Measurements from ENCODE around the gene MAPKAP1. TPM values are rescaled to one million over a fixed set of nuclear protein-coding genes. Genes with fewer than 3 reads are reported as not detected.

MAPKAP1 gene
- total and polyA plus RNA-seq, 9 of the 15 experiments (the other 6 are each of a cell fraction or from before 2014, with no cell fraction given), result 2.6 to 82.1 (median 61.1) TPM

DNA sequence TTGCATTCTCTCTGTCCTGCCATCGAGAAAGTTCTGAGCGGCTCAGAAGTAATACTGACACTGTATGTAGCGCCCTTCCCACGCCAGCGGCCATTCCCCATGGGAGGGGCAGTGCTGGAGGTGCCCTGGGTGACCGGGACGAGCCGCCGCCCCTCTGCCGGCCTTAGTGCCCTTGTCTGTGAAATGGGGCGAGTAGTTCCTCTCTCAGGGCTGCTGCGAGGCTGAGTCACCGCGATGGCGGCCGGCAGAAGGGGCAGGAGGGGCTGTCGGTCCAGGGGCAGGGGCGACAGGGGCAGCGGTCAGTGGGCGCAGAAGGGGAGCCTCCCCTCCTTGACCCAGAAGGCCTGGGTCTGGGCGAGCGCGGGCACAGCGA, 296.5 kb downstream of the MAPKAP1 start:
- no peak for DNase-seq (ENCODE audit: extremely low read depth in 1 of 4, low spot score in 3 of 4)
- peak overlapping the region; percentile 93 for H3K4me2 ChIP-seq (ENCODE audit: insufficient read depth, low read length)
- H3K36me3 ChIP-seq (ENCODE audit: control insufficient read depth, insufficient read depth, low read length), result no peaks in the 10 kb centered on the region
- H3K9ac ChIP-seq (ENCODE audit: insufficient read depth in 1 of 2, low read depth in 2 of 2, low read length in 2 of 2), result peak overlapping the region; percentile 42 to 76; a peak in 3 of 4 replicates
- peaks cover 9 to 55% of the 10 kb centered on the region in 2 experiments; a peak in 4 of 5 replicates for H3K4me1 ChIP-seq (replicated peaks in 1 of 2; ENCODE audit: control insufficient read depth in 2 of 2, insufficient read depth in 2 of 2, low read length in 2 of 2)
- H4K20me1 ChIP-seq (replicated peaks; ENCODE audit: control insufficient read depth, insufficient read depth, low read length), result no peaks in the 10 kb centered on the region
- CTCF ChIA-PET (ENCODE audit: low intra/inter-chr PET ratio), result no interaction called here
- WGBS (ENCODE audit: insufficient coverage, low coverage, missing lambda C conversion rate), result 71% methylated on average over 12 of the region's 24 CpGs
- POLR2A ChIA-PET, result no interaction called here
- H3K9me1 ChIP-seq (ENCODE audit: control insufficient read depth, insufficient read depth, low read length), result no peaks in the 10 kb centered on the region
- no peaks in the 10 kb centered on the region; a peak in 1 of 5 replicates for H3K27me3 ChIP-seq (ENCODE audit: control insufficient read depth in 2 of 2, insufficient read depth in 2 of 2, low read length in 2 of 2)
- intact Hi-C loops (cut with micrococcal nuclease) (no loop called here), in situ Hi-C loops (cut with MboI) (loop anchor here (5.0 kb wide), 1 partner anchor 822 kb away; no protein-coding TSS in a partner anchor)
- no peaks in the 10 kb centered on the region; the same call in 2 of the 3 replicates for H3K79me2 ChIP-seq (ENCODE audit: control insufficient read depth, insufficient read depth, low read length)
- peak overlapping the region; percentile 96 for H2AFZ ChIP-seq (ENCODE audit: low read depth, low read length)
- peaks cover 4% of the 10 kb centered on the region; the same call in 1 of the 2 replicates for H3K9me3 ChIP-seq (replicated peaks; ENCODE audit: control insufficient read depth, insufficient read depth, low read depth, low read length)
- BruUV-seq (replicated peaks), result TSS peak; percentile 66
- no peak for FAIRE-seq
- peak overlapping the region; percentile 35 for H3K4me3 ChIP-seq
- H3K27ac ChIP-seq (ENCODE audit: extremely low read depth, low read depth, low read length), result peak overlapping the region; percentile 47; the same call in 1 of the 3 replicates
- no peak for ATAC-seq
- TF ChIP-seq KLF6 (CRISPR knock-in tag; IDR thresholded peaks at IDR 0.05; ENCODE audit: borderline replicate concordance) (0 out of 2 replicates have a peak, but pooled peaks have one; percentile 44), BRD4 (IDR thresholded peaks at IDR 0.05) (0 out of 2 replicates have a peak, but pooled peaks have one; percentile 40), PHF8 (IDR thresholded peaks at IDR 0.05; ENCODE audit: borderline replicate concordance, low read length) (peak; percentile 46; the same call in 1 of the 2 replicates), RBBP5 (IDR thresholded peaks at IDR 0.05; ENCODE audit: borderline replicate concordance, insufficient read depth, low read length, poor library complexity, severe bottlenecking) (no peak), BCOR (IDR thresholded peaks at IDR 0.05) (peak; percentile 60; the same call in 1 of the 2 replicates), KLF1 (tag; IDR thresholded peaks at IDR 0.05) (peak; percentile 57; the same call in 1 of the 2 replicates), CC2D1A (IDR thresholded peaks at IDR 0.05) (no peak), ZNF785 (CRISPR knock-in tag; IDR thresholded peaks at IDR 0.05) (no peak), CBFA2T3 (IDR thresholded peaks at IDR 0.05) (no peak), ARNT (IDR thresholded peaks at IDR 0.05) (no peak), STAT5B (CRISPR knock-in tag; IDR thresholded peaks at IDR 0.05) (no peak), ZNF695 (CRISPR knock-in tag; IDR thresholded peaks at IDR 0.05) (no peak), RBM25 (IDR thresholded peaks at IDR 0.05; ENCODE audit: low read depth, low read length, severe bottlenecking) (peak; percentile 40), U2AF1 (optimal IDR thresholded peaks at IDR 0.05; ENCODE audit: low read depth, low read length) (no peak), ZNF12 (CRISPR knock-in tag; IDR thresholded peaks at IDR 0.05) (0 out of 2 replicates have a peak, but pooled peaks have one; percentile 50)
- TF ChIP-seq, protein P1, sequence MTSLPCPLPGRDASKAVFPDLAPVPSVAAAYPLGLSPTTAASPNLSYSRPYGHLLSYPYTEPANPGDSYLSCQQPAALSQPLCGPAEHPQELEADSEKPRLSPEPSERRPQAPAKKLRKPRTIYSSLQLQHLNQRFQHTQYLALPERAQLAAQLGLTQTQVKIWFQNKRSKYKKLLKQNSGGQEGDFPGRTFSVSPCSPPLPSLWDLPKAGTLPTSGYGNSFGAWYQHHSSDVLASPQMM (CRISPR knock-in tag; IDR thresholded peaks at IDR 0.05), result no peak
- TF ChIP-seq, protein P2, sequence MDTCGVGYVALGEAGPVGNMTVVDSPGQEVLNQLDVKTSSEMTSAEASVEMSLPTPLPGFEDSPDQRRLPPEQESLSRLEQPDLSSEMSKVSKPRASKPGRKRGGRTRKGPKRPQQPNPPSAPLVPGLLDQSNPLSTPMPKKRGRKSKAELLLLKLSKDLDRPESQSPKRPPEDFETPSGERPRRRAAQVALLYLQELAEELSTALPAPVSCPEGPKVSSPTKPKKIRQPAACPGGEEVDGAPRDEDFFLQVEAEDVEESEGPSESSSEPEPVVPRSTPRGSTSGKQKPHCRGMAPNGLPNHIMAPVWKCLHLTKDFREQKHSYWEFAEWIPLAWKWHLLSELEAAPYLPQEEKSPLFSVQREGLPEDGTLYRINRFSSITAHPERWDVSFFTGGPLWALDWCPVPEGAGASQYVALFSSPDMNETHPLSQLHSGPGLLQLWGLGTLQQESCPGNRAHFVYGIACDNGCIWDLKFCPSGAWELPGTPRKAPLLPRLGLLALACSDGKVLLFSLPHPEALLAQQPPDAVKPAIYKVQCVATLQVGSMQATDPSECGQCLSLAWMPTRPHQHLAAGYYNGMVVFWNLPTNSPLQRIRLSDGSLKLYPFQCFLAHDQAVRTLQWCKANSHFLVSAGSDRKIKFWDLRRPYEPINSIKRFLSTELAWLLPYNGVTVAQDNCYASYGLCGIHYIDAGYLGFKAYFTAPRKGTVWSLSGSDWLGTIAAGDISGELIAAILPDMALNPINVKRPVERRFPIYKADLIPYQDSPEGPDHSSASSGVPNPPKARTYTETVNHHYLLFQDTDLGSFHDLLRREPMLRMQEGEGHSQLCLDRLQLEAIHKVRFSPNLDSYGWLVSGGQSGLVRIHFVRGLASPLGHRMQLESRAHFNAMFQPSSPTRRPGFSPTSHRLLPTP (IDR thresholded peaks at IDR 0.05; ENCODE audit: borderline replicate concordance, extremely low read depth, insufficient read length), result no peak
- TF ChIP-seq, protein P3, sequence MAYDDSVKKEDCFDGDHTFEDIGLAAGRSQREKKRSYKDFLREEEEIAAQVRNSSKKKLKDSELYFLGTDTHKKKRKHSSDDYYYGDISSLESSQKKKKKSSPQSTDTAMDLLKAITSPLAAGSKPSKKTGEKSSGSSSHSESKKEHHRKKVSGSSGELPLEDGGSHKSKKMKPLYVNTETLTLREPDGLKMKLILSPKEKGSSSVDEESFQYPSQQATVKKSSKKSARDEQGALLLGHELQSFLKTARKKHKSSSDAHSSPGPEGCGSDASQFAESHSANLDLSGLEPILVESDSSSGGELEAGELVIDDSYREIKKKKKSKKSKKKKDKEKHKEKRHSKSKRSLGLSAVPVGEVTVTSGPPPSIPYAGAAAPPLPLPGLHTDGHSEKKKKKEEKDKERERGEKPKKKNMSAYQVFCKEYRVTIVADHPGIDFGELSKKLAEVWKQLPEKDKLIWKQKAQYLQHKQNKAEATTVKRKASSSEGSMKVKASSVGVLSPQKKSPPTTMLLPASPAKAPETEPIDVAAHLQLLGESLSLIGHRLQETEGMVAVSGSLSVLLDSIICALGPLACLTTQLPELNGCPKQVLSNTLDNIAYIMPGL (CRISPR knock-in tag; IDR thresholded peaks at IDR 0.05), result no peak
- TF ChIP-seq, protein P4, sequence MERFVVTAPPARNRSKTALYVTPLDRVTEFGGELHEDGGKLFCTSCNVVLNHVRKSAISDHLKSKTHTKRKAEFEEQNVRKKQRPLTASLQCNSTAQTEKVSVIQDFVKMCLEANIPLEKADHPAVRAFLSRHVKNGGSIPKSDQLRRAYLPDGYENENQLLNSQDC (CRISPR knock-in tag; IDR thresholded peaks at IDR 0.05), result no peak

Data from K562 (cell line).